Measurements from ENCODE around the gene ATP1B4. TPM values are rescaled to one million over a fixed set of nuclear protein-coding genes. Genes with fewer than 3 reads are reported as not detected.

Gene ATP1B4
- total RNA-seq, 1 experiment from 2014 or later: not detected

GRCh38 chrX:120377715-120378114 lies 15.8 kb downstream of the ATP1B4 start:
- no peak overlapping the region for H3K14ac ChIP-seq (ENCODE audit: insufficient read depth, low read length)
- H3K4me1 Mint-ChIP-seq: peaks cover 17 to 23% of the 10 kb centered on the region in 2 experiments
- H3K18ac ChIP-seq (ENCODE audit: insufficient read length, low read depth, low read length): no peak overlapping the region
- no peak overlapping the region for H2AK5ac ChIP-seq (ENCODE audit: insufficient read length, low read length)
- no peak overlapping the region for H3K4me2 ChIP-seq (ENCODE audit: insufficient read depth, insufficient read length, low read length)
- H2BK5ac ChIP-seq (ENCODE audit: insufficient read length, low read length): no peak overlapping the region
- H3K27ac Mint-ChIP-seq: no peak overlapping the region
- peaks cover 4% of the 10 kb centered on the region for H3K27me3 Mint-ChIP-seq (ENCODE audit: low read depth)
- H2BK12ac ChIP-seq (ENCODE audit: insufficient read length, low read depth, low read length): no peak overlapping the region
- no peak overlapping the region for H3K27ac ChIP-seq (ENCODE audit: insufficient read length, low read depth, low read length)
- H4K5ac ChIP-seq (ENCODE audit: insufficient read length, low read depth, low read length): no peak overlapping the region
- H2BK20ac ChIP-seq (ENCODE audit: low read depth, low read length, poor library complexity, severe bottlenecking): no peak overlapping the region
- H3K23ac ChIP-seq (ENCODE audit: insufficient read length, low read depth, low read length): no peak overlapping the region
- no peak overlapping the region for H3K4ac ChIP-seq (ENCODE audit: low read depth, low read length)
- no peak overlapping the region for H2BK120ac ChIP-seq (ENCODE audit: low read depth, low read length, poor library complexity, severe bottlenecking)
- no peaks in the 10 kb centered on the region for H3K79me2 ChIP-seq (ENCODE audit: insufficient read depth, low read length)
- no peak overlapping the region for H4K91ac ChIP-seq (ENCODE audit: insufficient read length, low read depth, low read length)
- no peaks in the 10 kb centered on the region for H4K20me1 ChIP-seq (ENCODE audit: control insufficient read depth, insufficient read depth, insufficient read length)
- H3K36me3 Mint-ChIP-seq (ENCODE audit: insufficient read depth in 1 of 3, low read depth in 3 of 3): no peaks in the 10 kb centered on the region
- H3K9me3 Mint-ChIP-seq: peaks cover 62 to 67% of the 10 kb centered on the region in 2 experiments
- H3K23me2 ChIP-seq (ENCODE audit: insufficient read length, low read depth, low read length, poor library complexity, severe bottlenecking): no peaks in the 10 kb centered on the region
- no peak overlapping the region for H2AFZ ChIP-seq (ENCODE audit: low read length)
- H3K56ac ChIP-seq (ENCODE audit: insufficient read length, low read depth, low read length): no peak overlapping the region
- H2BK15ac ChIP-seq (ENCODE audit: low read depth, low read length): no peak overlapping the region
- no peak for TF ChIP-seq CTCF (conservative IDR thresholded peaks at IDR 0.05)
- H4K8ac ChIP-seq (replicated peaks; ENCODE audit: insufficient read length, low read depth, low read length): no peak overlapping the region
- peaks cover 3% of the 10 kb centered on the region; the same call in 1 of the 2 replicates for H3K4me1 ChIP-seq (ENCODE audit: insufficient read depth, low read length)
- H3K9ac ChIP-seq (ENCODE audit: extremely low read depth, insufficient read length, low read length): no peak overlapping the region
- no peaks in the 10 kb centered on the region for H3K79me1 ChIP-seq (ENCODE audit: insufficient read depth, low read depth, low read length, poor library complexity, severe bottlenecking)
- no peak overlapping the region for H3T11ph ChIP-seq (ENCODE audit: low read length)
- no peak overlapping the region for H3K4me3 Mint-ChIP-seq
- WGBS (ENCODE audit: extremely low coverage, insufficient read length, low lambda C conversion rate): no CpG with 5 or more reads among the region's 1 CpG
- no peaks in the 10 kb centered on the region for H3K27me3 ChIP-seq (ENCODE audit: insufficient read depth, low read length)
- DNase-seq: no peak
- H3K9me3 ChIP-seq (ENCODE audit: control insufficient read depth, low read depth, low read length): peaks cover 48% of the 10 kb centered on the region

Measured in H9 (cell line).